CD4-positive, alpha-beta T cell (primary cell): Measurements from ENCODE around the gene CAMTA1. TPM values are rescaled to one million over a fixed set of nuclear protein-coding genes. Genes with fewer than 3 reads are reported as not detected.

ENCODE experiments used
- ATAC-seq: fragments of 200-7000 bp; cut with Tn5 transposase; one replicate; pipeline ENCODE4 v1.10.0; 2022; ENCODE audit warnings: mild to moderate bottlenecking; ENCODE audit not compliant: poor library complexity
- CTCF ChIA-PET: fragments of 350-600 bp; sonication (Branson Sonifier 250); formaldehyde crosslinking; loops from one replicate; lab custom pipeline; 2021; ENCODE audit warnings: antibody characterized with exemption, inconsistent platforms; lab: Charles Lee
- POLR2A ChIA-PET: fragments of 350-600 bp; sonication (Branson Sonifier 250); formaldehyde crosslinking; loops from one replicate; lab custom pipeline; 2021; ENCODE audit warnings: antibody characterized with exemption, inconsistent platforms; lab: Charles Lee
- DNase-seq, 14 experiments: peaks; one replicate each; pipeline ENCODE4 v3.0.0-alpha.2; 2013 to 2020; ENCODE audit warnings: mixed read lengths in 2 of 14
- H3K27ac ChIP-seq, 2 donors: one replicate each; pipeline versions ENCODE4 v1.5.1 to v1.7.0; 2013; ENCODE audit warnings: low read length in 2 of 2, low read depth in 1 of 2, mild to moderate bottlenecking in 1 of 2
- H3K27me3 ChIP-seq, 2 experiments: 1 replicate in 1 of 2; 2 replicates in 1 of 2; pipeline versions ENCODE4 v1.6.1 to v1.7.0; 2013; ENCODE audit warnings: low read length in 2 of 2, control low read depth in 1 of 2, mild to moderate bottlenecking in 1 of 2, moderate library complexity in 1 of 2; ENCODE audit not compliant: insufficient read depth in 2 of 2, control insufficient read depth in 1 of 2
- H3K36me3 ChIP-seq: one replicate; pipeline ENCODE4 v1.6.1; 2013; ENCODE audit warnings: low read length, control low read depth; ENCODE audit not compliant: insufficient read depth
- H3K4me1 ChIP-seq: one replicate; pipeline ENCODE4 v1.6.1; 2013; ENCODE audit warnings: low read length, control low read depth; ENCODE audit not compliant: insufficient read depth
- H3K4me3 ChIP-seq: one replicate; pipeline ENCODE4 v1.5.1; 2013; ENCODE audit warnings: mild to moderate bottlenecking, low read length, moderate library complexity
- H3K9me3 ChIP-seq, 2 experiments: 1 replicate in 1 of 2; 2 replicates in 1 of 2; pipeline versions ENCODE4 v1.6.1 to v1.7.0; 2013; ENCODE audit warnings: low read length in 2 of 2, mild to moderate bottlenecking in 2 of 2, control low read depth in 1 of 2, moderate library complexity in 1 of 2; ENCODE audit not compliant: control insufficient read depth in 1 of 2, insufficient read depth in 1 of 2
- H3K27ac Mint-ChIP-seq: one replicate; pipeline ENCODE4 v1.8.0; 2020; ENCODE audit warnings: mixed read lengths
- H3K27me3 Mint-ChIP-seq: one replicate; pipeline ENCODE4 v1.8.0; 2021; ENCODE audit warnings: mixed read lengths
- H3K36me3 Mint-ChIP-seq: one replicate; pipeline ENCODE4 v1.8.0; 2021; ENCODE audit warnings: low read depth, mixed read lengths
- H3K4me1 Mint-ChIP-seq: one replicate; pipeline ENCODE4 v1.8.0; 2021; ENCODE audit warnings: low read depth, mixed read lengths
- H3K4me3 Mint-ChIP-seq: one replicate; pipeline ENCODE4 v1.8.0; 2020; ENCODE audit warnings: mild to moderate bottlenecking, mixed read lengths
- H3K9me3 Mint-ChIP-seq: one replicate; pipeline ENCODE4 v1.8.0; 2020; ENCODE audit warnings: mixed read lengths
- intact Hi-C, 2 experiments: fragments of 100-400 bp; cut with DNase I in 1 of 2; cut with micrococcal nuclease in 1 of 2; formaldehyde crosslinking; loops; one replicate each; pipeline versions ENCODE4 v1.15.1 to v1.9.0; 2023 to 2025; cut with DNase I, micrococcal nuclease
- total RNA-seq, 174 experiments: library from RNA in 2 of 174; stranded (reverse) in 2 of 174; gene quantifications; one replicate each; pipeline ENCODE4 v1.2.3 and lab custom pipeline; 2021 to 2026
- TF ChIP-seq, protein P1 (sequence below): fragments of 200-600 bp; IDR thresholded peaks from one replicate; pipeline ENCODE4 v1.8.0; 2022; ENCODE audit warnings: antibody characterized with exemption, mild to moderate bottlenecking

The CAMTA1 gene
- total RNA-seq, 2 experiments from 2014 or later, result 38.6 to 39.3 TPM

DNA sequence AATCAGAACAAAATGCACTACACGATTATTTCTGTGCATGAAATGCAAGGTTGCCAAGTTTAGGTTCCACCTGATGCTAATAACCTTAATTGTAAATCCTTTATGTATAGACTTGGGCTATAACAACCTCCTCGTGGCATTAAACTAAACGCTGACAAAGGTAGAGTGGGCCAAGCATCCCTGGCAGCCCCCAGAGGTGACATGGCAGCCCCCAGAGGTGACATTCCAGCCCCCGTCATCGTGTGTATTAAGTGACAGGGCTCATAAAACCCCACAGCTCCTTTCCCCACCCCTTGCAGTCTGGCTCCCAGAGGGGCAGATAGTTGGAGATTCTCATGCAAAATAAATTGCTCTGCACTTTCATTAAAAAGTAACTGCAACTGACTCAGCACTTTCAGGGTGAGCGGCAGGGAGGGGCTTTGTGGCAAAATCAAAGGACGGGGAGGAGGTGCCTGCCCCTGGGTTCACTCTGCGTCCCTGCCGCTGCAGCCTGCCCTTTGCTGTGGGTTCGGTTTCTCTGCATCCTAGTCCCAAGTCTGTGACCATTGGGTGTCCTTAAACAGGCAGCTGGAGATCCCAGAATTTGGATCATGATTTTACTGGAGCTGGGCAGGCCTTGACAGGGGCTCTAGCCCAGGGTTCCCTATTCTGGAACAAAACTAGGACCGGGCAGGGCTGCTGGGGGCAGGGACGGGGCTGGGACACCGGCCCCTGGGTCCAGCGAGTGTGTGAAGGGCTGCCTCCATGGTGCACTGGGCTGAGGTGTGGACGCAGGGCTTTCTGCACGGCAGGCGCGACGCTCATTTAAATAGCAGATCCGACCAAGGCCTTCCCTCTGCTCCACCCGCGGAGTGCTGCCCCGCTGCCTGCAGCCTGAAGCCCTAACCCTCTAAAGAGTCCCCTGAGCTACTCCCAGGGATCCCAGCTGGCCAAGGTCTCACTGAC lies 751.0 kb downstream of the CAMTA1 start:
- no peak overlapping the region for H3K27ac Mint-ChIP-seq
- no peaks in the 10 kb centered on the region for H3K27me3 Mint-ChIP-seq
- H3K4me1 ChIP-seq, result no peaks in the 10 kb centered on the region
- no peak for ATAC-seq
- peaks cover 0 to 6% of the 10 kb centered on the region in 2 experiments for H3K9me3 ChIP-seq
- peaks cover 0 to 7% of the 10 kb centered on the region in 2 experiments for H3K27me3 ChIP-seq
- H3K4me3 Mint-ChIP-seq, result no peak overlapping the region
- CTCF ChIA-PET, result no interaction called here
- POLR2A ChIA-PET, result no interaction called here
- H3K9me3 Mint-ChIP-seq, result no peaks in the 10 kb centered on the region
- intact Hi-C loops, result no loop called here
- TF ChIP-seq, protein P1, sequence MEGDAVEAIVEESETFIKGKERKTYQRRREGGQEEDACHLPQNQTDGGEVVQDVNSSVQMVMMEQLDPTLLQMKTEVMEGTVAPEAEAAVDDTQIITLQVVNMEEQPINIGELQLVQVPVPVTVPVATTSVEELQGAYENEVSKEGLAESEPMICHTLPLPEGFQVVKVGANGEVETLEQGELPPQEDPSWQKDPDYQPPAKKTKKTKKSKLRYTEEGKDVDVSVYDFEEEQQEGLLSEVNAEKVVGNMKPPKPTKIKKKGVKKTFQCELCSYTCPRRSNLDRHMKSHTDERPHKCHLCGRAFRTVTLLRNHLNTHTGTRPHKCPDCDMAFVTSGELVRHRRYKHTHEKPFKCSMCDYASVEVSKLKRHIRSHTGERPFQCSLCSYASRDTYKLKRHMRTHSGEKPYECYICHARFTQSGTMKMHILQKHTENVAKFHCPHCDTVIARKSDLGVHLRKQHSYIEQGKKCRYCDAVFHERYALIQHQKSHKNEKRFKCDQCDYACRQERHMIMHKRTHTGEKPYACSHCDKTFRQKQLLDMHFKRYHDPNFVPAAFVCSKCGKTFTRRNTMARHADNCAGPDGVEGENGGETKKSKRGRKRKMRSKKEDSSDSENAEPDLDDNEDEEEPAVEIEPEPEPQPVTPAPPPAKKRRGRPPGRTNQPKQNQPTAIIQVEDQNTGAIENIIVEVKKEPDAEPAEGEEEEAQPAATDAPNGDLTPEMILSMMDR, result no peak
- H3K27ac ChIP-seq, result no peak overlapping the region
- no peaks in the 10 kb centered on the region for H3K4me1 Mint-ChIP-seq
- no peaks in the 10 kb centered on the region for H3K36me3 Mint-ChIP-seq
- no peak for DNase-seq
- no peaks in the 10 kb centered on the region for H3K36me3 ChIP-seq
- H3K4me3 ChIP-seq, result no peak overlapping the region

DNA sequence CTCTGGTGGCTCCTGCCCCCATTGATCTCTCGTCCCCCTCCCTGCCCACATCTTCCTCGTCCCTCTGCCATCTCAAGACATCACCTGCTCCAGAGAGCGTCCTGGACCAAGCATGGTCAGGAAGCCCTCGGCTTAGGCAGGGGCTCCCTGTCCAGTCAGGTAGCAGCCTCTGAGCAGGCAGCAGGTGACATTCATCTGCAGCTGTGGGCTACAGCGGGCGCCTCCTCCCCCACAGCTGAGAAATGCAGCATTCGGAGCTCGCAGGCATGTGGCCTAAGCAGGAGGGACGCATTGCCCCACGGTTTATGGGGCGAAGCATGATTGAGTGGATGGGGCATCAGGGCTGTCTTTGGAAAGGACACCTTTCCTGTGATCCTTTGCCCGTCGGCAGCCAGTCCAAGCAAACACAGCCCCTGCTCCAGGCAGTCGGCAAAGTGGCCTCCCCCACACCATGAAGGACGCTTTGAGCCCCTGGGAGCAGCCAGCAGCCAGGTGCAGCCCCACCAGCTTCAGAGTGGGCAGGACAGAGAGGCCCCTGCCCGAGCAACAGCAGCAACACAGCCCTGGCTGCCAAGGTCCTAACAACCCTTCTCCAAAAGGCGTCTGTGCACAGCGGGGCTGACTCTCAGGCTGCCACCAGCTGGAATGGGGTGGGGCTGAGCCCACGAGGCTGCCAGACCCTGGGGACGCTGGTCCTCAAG lies 751.8 kb downstream of the CAMTA1 start:
- Histone ChIP-seq H3K36me3 (no peaks in the 10 kb centered on the region), H3K27ac (no peak overlapping the region), H3K9me3 (peaks cover 0 to 6% of the 10 kb centered on the region in 2 experiments), H3K27me3 (peaks cover 0 to 7% of the 10 kb centered on the region in 2 experiments), H3K4me3 (no peak overlapping the region), H3K4me1 (no peaks in the 10 kb centered on the region)
- POLR2A ChIA-PET, result no interaction called here
- TF ChIP-seq, protein P1, result no peak
- intact Hi-C loops, result no loop called here
- Mint-ChIP-seq H3K36me3 (no peaks in the 10 kb centered on the region), H3K4me3 (no peak overlapping the region), H3K9me3 (no peaks in the 10 kb centered on the region), H3K27ac (no peak overlapping the region), H3K4me1 (no peaks in the 10 kb centered on the region), H3K27me3 (no peaks in the 10 kb centered on the region)
- no peak for ATAC-seq
- CTCF ChIA-PET, result no interaction called here
- DNase-seq, result no peak

DNA sequence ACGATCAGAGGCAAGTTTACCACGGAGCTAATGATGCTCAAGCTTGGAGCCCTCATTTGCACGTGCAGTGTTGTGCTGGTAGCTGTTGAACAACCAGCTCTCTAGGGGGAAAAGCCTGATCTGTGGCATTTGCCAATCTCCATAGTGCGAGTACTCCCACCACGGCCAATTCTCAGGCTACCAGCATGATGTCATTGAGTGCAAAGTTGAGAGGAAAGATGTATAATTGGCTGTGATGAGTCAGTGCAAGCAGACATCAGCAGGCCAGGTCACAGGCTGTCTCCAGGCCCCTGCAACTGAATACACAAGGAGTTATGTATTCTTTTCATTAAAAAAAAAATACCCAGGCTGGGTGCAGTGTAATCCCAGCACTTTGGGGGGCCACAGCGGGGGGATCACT lies 752.8 kb downstream of the CAMTA1 start:
- Mint-ChIP-seq H3K4me1 (no peaks in the 10 kb centered on the region), H3K9me3 (no peaks in the 10 kb centered on the region), H3K27ac (no peak overlapping the region), H3K36me3 (no peaks in the 10 kb centered on the region), H3K4me3 (no peak overlapping the region), H3K27me3 (no peaks in the 10 kb centered on the region)
- Histone ChIP-seq H3K4me3 (no peak overlapping the region), H3K4me1 (no peaks in the 10 kb centered on the region), H3K27ac (no peak overlapping the region), H3K9me3 (peaks cover 0 to 6% of the 10 kb centered on the region in 2 experiments), H3K27me3 (peaks cover 0 to 7% of the 10 kb centered on the region in 2 experiments), H3K36me3 (no peaks in the 10 kb centered on the region)
- TF ChIP-seq, protein P1, result no peak
- POLR2A ChIA-PET, result no interaction called here
- DNase-seq (no peak), ATAC-seq (no peak)
- intact Hi-C loops, result no loop called here
- CTCF ChIA-PET, result no interaction called here
